IPS DF 4.7 (cell line): ENCODE results near the gene FAM222B.

ENCODE experiments used
- DNase-seq: peaks from one replicate; pipeline ENCODE4 v3.0.0-alpha.2; 2013; ENCODE audit warnings: low spot score; ENCODE audit errors: extremely low read depth

The FAM222B gene

DNA sequence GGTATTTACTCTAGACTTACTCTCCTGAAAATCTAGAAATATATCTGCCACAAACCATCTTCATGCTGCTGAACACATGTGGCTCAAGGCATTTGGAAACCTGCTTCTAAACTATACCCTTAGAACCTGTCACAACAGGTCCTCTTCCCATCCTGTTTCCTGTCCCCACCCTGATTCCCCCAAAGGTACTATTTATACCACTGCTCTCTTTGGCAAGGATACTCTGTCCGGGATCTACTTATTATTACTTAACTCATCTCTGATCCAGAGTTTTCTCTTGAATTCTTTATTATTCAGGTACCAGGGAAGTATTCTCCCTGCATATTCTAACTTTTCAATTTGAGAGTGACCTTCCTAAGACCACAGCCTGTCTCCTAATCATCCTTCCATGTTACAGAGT, 65.4 kb downstream of the FAM222B start:
- no peak for DNase-seq

GRCh38 chr17:28774206-28774605, 68.4 kb downstream of the FAM222B start:
- DNase-seq, result no peak

- no peak for DNase-seq
These were observed 68.9 kb downstream of the FAM222B start for GRCh38 chr17:28773736-28774135.

DNA sequence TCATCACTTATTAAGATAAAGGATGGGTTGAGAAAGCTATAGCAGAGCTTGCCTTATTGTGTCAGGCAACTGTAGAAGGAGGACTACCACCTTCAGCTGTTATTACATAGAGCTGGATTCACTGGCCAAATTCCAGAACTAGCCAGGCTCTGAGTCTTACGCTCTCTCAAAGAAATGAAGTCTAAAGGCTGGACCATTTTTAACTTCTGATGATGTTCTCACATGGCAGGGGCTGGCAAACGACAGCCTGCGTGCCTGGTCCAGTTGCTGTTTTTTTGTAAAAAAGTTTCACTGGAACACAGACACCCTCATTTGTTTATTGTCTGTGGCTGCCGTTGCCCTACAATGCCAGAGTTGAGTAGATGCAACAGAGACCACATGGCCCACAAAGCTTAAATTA, 77.6 kb downstream of the FAM222B start:
- no peak for DNase-seq

GRCh38 chr17:28763804-28764266, 78.8 kb downstream of the FAM222B start:
- no peak for DNase-seq

DNA sequence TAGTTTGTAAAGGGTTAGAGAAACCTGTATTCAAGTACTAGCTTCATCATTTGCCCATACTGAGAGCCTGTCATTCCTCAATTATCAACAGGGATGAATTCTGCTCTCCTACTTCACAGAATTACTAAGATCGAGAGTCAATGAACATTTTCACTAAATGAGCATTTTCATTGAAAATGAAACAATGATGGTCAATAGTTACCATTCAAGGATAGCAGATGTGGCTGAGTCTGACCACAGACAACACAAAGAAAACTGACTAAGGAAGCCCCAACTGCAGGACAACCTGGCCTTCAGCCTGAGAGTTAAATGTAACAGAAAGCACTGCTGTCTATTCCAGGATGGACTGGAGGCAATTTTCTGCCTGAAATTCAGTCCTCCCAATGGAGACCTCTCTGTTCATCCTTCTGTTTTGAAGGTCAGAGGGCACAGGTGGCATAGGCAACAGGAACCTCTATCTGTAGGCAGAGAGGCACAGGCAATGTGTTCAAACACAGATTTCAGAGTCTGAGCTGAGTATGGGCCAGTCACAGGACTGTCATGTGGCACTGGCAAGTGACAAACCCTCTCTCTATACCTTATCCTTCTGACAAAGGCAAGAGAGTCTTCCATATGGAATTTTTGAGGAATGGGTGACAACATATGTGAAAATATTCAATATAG, 79.3 kb downstream of the FAM222B start:
- no peak for DNase-seq

- DNase-seq, result peak; percentile 94
These were observed 81.7 kb downstream of the FAM222B start for GRCh38 chr17:28760601-28761562.

DNA sequence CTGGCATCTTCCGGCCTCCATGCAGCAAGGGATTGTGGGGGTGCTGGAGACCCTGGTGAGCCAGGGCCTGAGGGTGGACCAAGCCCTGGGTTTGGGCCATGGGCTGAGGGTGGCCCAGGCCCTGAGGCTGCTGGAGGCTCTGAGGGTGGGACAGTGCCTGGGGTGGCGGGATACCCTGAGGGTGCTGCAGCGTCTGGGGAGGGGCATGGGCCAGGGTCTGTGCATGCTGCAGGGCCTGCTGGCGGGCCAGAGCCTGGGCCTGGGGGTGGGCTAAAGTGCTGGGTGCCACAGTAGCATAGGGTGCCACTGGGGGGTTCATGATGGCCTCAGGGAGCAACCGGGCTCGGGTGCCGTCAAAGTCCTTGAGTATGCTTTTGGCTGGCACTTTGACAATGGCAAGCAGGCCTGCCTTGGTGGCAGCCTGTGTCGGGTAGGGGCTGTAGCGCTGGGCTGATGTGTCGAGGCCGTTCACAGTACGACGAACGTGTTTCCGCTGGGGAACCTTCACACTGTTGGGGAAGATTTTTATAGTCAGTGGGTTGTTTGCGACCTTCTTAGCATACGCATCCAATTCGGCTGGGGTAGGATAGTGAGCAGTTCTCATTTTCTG, 83.2 kb downstream of the FAM222B start:
- no peak for DNase-seq

- DNase-seq, result no peak
These were observed 84.0 kb downstream of the FAM222B start for GRCh38 chr17:28758411-28759121.

DNA sequence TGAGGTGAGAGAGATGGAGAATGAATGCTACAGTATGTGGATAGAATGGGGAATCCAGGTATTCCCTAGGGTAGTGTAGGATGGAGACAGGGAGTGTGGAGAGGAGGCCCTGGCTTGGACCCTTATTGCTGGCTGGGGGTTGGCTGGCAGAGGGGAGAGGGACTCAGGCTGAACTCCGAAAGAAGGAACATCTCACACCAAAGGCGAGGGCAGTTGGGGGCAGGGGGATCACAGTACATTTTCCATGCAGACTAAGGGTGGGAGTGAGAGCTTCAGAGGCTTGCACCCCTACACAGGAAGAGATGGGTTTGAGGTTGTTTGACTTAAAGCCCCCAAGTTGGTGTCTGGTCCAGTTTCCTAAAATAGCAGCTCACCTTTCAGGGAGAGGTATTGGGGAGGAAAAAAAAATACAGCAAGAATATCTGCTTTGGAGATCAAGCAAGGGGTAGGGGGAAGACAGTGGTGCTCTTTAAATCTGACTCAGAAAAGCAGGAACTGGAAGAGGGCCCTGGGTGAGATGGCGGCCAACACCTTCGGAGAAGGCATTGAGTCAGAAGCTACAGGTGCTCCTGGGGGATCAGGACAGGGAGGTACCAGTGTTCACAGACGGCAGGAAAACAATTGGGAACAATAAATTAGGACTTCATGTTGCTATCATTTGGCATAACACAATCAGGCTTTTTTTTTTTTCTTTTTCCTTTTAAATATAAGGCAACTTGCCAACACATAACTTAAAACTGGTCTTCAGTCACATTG, 86.4 kb downstream of the FAM222B start:
- DNase-seq, result no peak

GRCh38 chr17:28755486-28755885, 87.1 kb downstream of the FAM222B start:
- DNase-seq, result no peak

- no peak for DNase-seq
These were observed 90.8 kb downstream of the FAM222B start for GRCh38 chr17:28751600-28752366.

DNA sequence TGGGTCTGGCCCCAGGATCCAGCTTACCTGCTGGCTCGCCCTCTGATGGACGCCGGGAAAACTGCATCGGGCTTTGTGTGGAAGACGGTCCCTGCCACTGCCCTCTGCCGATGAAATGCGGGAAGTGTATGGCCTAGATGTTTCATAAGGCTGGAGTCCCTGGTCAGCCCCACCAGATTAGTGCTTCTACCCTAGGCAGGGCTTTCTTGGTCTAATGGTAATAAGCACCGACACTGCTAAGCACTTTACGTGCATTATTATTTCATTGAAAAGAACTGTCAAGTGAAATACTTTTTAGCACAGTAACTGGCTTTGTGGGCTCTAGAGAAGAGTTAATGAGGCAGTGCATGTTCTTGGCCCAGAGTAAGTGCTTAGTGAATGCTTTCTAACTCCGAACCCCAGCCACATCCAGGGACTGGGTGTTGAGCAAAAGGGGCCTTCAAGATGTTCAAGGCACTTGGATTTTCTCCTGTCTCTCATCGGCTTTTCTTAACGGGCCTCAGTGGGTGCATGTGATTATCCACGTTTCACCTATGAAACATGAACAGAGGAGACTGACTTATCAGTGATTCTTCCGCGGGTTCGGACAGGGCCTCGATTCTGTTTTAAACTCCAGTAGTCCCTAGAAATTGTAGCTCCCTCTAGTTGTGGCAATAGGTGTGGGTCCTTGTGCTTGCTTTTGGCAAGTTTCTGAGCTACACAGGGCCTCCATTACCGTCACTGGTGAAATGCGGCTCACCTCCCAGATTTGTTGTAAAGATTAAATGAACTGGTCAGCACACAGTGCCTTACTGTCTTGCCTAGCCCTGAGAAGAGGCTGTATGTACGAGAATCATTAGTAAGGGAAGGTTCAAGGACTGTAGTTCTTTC, 92.2 kb downstream of the FAM222B start:
- no peak for DNase-seq

DNA sequence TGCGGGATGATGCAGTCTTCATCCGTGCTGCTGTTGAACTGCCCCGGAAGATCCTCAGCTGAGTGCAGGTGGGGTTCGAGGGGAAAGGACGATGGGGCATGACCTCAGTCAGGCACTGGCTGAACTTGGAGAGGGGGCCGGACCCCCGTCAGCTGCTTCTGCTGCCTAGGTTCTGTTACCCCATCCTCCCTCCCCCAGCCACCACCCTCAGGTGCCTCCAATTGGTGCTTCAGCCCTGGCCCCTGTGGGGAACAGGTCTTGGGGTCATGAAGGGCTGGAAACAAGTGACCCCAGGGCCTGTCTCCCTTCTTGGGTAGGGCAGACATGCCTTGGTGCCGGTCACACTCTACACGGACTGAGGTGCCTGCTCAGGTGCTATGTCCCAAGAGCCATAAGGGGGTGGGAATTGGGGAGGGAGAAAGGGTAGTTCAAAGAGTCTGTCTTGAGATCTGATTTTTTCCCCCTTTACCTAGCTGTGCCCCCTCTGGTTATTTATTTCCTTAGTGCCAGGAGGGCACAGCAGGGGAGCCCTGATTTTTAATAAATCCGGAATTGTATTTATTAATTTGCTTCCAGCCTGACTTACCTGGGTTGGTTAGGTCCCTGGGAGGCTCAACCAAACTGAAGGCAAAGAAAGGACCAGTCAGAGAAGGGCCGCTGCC, 92.9 kb downstream of the FAM222B start:
- DNase-seq, result no peak

GRCh38 chr17:28748852-28749515, 93.6 kb downstream of the FAM222B start:
- no peak for DNase-seq

- DNase-seq, result no peak
These were observed 94.5 kb downstream of the FAM222B start for GRCh38 chr17:28747801-28748750.
